GM06990 (cell line): ENCODE results near the gene SPATA25.

Experiments used
- DNase-seq: peaks from one replicate; pipeline ENCODE4 v3.0.0-alpha.2; 2011; ENCODE audit not compliant: insufficient read length; ENCODE audit errors: extremely low read depth
- H3K27me3 ChIP-seq: replicated peaks from 2 replicates; pipeline ENCODE4 v1.6.0; 2011; ENCODE audit warnings: low read length; ENCODE audit not compliant: control insufficient read depth, insufficient read depth
- H3K36me3 ChIP-seq: 2 replicates; pipeline ENCODE4 v1.5.1; 2011; ENCODE audit warnings: low read length; ENCODE audit not compliant: control insufficient read depth, insufficient read depth
- H3K4me3 ChIP-seq: replicated peaks from 2 replicates; pipeline ENCODE4 v1.5.1; 2011; ENCODE audit warnings: low read depth, mild to moderate bottlenecking, control low read depth, low read length
- CTCF ChIP-seq: IDR thresholded peaks from 2 replicates; pipeline ENCODE4 v1.5.1; 2011; ENCODE audit warnings: low read length, control low read depth, mild to moderate bottlenecking, inconsistent platforms; ENCODE audit not compliant: insufficient read depth, poor library complexity, severe bottlenecking

The SPATA25 gene

GRCh38 chr20:45850238-45850637, 37.2 kb downstream of the SPATA25 start:
- H3K4me3 ChIP-seq: no peak overlapping the region
- TF ChIP-seq CTCF: no peak
- DNase-seq: no peak
- H3K27me3 ChIP-seq: no peaks in the 10 kb centered on the region
- peaks cover 12% of the 10 kb centered on the region for H3K36me3 ChIP-seq

- Histone ChIP-seq H3K4me3 (no peak overlapping the region), H3K36me3 (peaks cover 11% of the 10 kb centered on the region), H3K27me3 (no peaks in the 10 kb centered on the region)
- TF ChIP-seq CTCF: no peak
- DNase-seq: no peak
Measured at GRCh38 chr20:45848969-45849582, 38.3 kb downstream of the SPATA25 start.

- peaks cover 17% of the 10 kb centered on the region for H3K36me3 ChIP-seq
- no peak for TF ChIP-seq CTCF
- no peak overlapping the region for H3K4me3 ChIP-seq
- DNase-seq: no peak
- H3K27me3 ChIP-seq: no peaks in the 10 kb centered on the region
Measured at GRCh38 chr20:45848421-45848820, 39.0 kb downstream of the SPATA25 start.

GRCh38 chr20:45845452-45845851, 42.0 kb downstream of the SPATA25 start:
- no peaks in the 10 kb centered on the region for H3K27me3 ChIP-seq
- no peak overlapping the region for H3K4me3 ChIP-seq
- no peak for TF ChIP-seq CTCF
- no peak for DNase-seq
- peaks cover 19% of the 10 kb centered on the region for H3K36me3 ChIP-seq

- no peaks in the 10 kb centered on the region for H3K27me3 ChIP-seq
- TF ChIP-seq CTCF: no peak
- DNase-seq: no peak
- H3K4me3 ChIP-seq: no peak overlapping the region
- H3K36me3 ChIP-seq: peaks cover 15% of the 10 kb centered on the region
Measured at GRCh38 chr20:45843506-45843905, 43.9 kb downstream of the SPATA25 start.
